ENCODE measurements around the gene SPATA6. TPM values are rescaled to one million over a fixed set of nuclear protein-coding genes. Genes with fewer than 3 reads are reported as not detected.

Gene SPATA6
- total RNA-seq, 1 experiment from 2014 or later = 4.2 TPM

- ChIA-PET CTCF (interaction anchor here (0.6 to 3.6 kb wide), 28 partner anchors 8 to 1321 kb away, joined by 3 to 36 read pairs (median 4); partner anchors contain the start of gene SPATA6), POLR2A (interaction anchor here (0.8 kb wide), 1 partner anchor 72 kb away, joined by 3 read pairs; no protein-coding TSS in a partner anchor)
- BruUV-seq (replicated peaks) = no TSS peak
- H3K36me3 Mint-ChIP-seq (ENCODE audit: insufficient read depth, unreplicated experiment) = no peaks in the 10 kb centered on the region
- TF ChIP-seq CTCF (IDR thresholded peaks at IDR 0.05; ENCODE audit: unreplicated experiment) = no peak
- intact Hi-C loops (cut with micrococcal nuclease) = loop anchor here (2.0 to 5.0 kb wide), 2 partner anchors 28 to 142 kb away; no protein-coding TSS in a partner anchor
- no peak for DNase-seq (ENCODE audit: unreplicated experiment)
- H3K4me3 Mint-ChIP-seq (ENCODE audit: unreplicated experiment) = no peak overlapping the region
- H3K9me3 Mint-ChIP-seq (ENCODE audit: unreplicated experiment) = no peaks in the 10 kb centered on the region
- no peak overlapping the region for H3K27ac Mint-ChIP-seq (ENCODE audit: low read depth, unreplicated experiment)
- peaks cover 10% of the 10 kb centered on the region for H3K4me1 Mint-ChIP-seq (ENCODE audit: insufficient read depth, unreplicated experiment)
- no peaks in the 10 kb centered on the region for H3K27me3 Mint-ChIP-seq (ENCODE audit: insufficient read depth, unreplicated experiment)
Observed at GRCh38 chr1:48499211-48499735, 27.3 kb upstream of the SPATA6 start.

GRCh38 chr1:48498096-48498791 is 26.2 kb upstream of the SPATA6 start:
- ChIA-PET POLR2A (no interaction called here), CTCF (interaction anchor here (0.5 to 3.6 kb wide), 48 partner anchors 8 to 1052 kb away, joined by 3 to 36 read pairs (median 4); partner anchors contain the start of gene SPATA6)
- BruUV-seq (replicated peaks) = no TSS peak
- intact Hi-C loops (cut with micrococcal nuclease) = loop anchor here (1.0 to 5.0 kb wide), 5 partner anchors 27 to 405 kb away; no protein-coding TSS in a partner anchor
- H3K36me3 Mint-ChIP-seq (ENCODE audit: insufficient read depth, unreplicated experiment) = no peaks in the 10 kb centered on the region
- peak; percentile 78 for TF ChIP-seq CTCF (IDR thresholded peaks at IDR 0.05; ENCODE audit: unreplicated experiment)
- no peak overlapping the region for H3K4me3 Mint-ChIP-seq (ENCODE audit: unreplicated experiment)
- no peaks in the 10 kb centered on the region for H3K9me3 Mint-ChIP-seq (ENCODE audit: unreplicated experiment)
- DNase-seq (ENCODE audit: unreplicated experiment) = peak; percentile 73
- peaks cover 18% of the 10 kb centered on the region for H3K4me1 Mint-ChIP-seq (ENCODE audit: insufficient read depth, unreplicated experiment)
- H3K27ac Mint-ChIP-seq (ENCODE audit: low read depth, unreplicated experiment) = no peak overlapping the region
- H3K27me3 Mint-ChIP-seq (ENCODE audit: insufficient read depth, unreplicated experiment) = no peaks in the 10 kb centered on the region

- H3K4me1 Mint-ChIP-seq (ENCODE audit: insufficient read depth, unreplicated experiment) = peaks cover 18% of the 10 kb centered on the region
Observed at GRCh38 chr1:48495911-48496310, 23.9 kb upstream of the SPATA6 start.

More at GRCh38 chr1:48495911-48496310, 23.9 kb upstream of the SPATA6 start:
- DNase-seq (ENCODE audit: unreplicated experiment) = no peak
- no peak overlapping the region for H3K27ac Mint-ChIP-seq (ENCODE audit: low read depth, unreplicated experiment)
- no peak overlapping the region for H3K4me3 Mint-ChIP-seq (ENCODE audit: unreplicated experiment)
- POLR2A ChIA-PET = no interaction called here
- H3K9me3 Mint-ChIP-seq (ENCODE audit: unreplicated experiment) = no peaks in the 10 kb centered on the region
- no peaks in the 10 kb centered on the region for H3K27me3 Mint-ChIP-seq (ENCODE audit: insufficient read depth, unreplicated experiment)
- TF ChIP-seq CTCF (IDR thresholded peaks at IDR 0.05; ENCODE audit: unreplicated experiment) = no peak
- H3K36me3 Mint-ChIP-seq (ENCODE audit: insufficient read depth, unreplicated experiment) = no peaks in the 10 kb centered on the region
- intact Hi-C loops (cut with micrococcal nuclease) = loop anchor here (5.0 kb wide), 1 partner anchor 139 kb away; no protein-coding TSS in a partner anchor
- no TSS peak for BruUV-seq (replicated peaks)
- CTCF ChIA-PET = interaction anchor here (0.6 to 1.5 kb wide), 6 partner anchors 20 to 238 kb away, joined by 3 to 5 read pairs (median 4); no protein-coding TSS in a partner anchor

All from MCF 10A (cell line).